NCI-H1105 (cell line): ENCODE measurements around the gene APOO.

Experiments
- DNase-seq: peaks from one replicate; lab custom pipeline; 2025; lab: John Stamatoyannopoulos, UW

The APOO gene

GRCh38 chrX:23784470-23785331, 123.0 kb downstream of the APOO start:
- DNase-seq = no peak

GRCh38 chrX:23783589-23784469, 123.9 kb downstream of the APOO start:
- no peak for DNase-seq
